UCSD-AML1 (cell line): ENCODE data around the gene HMGN4.
"Not testable (repeated sequence)": the region's sequence is repeated elsewhere in the genome, so short reads cannot be mapped to it uniquely, and the experiment has no call there.

Experiments
- DNase-seq: peaks from one replicate; lab custom pipeline; 2025; ENCODE audit not compliant: unreplicated experiment; lab: John Stamatoyannopoulos, UW

The HMGN4 gene

GRCh38 chr6:26522486-26523228 is 15.5 kb upstream of the HMGN4 start:
- not testable (repeated sequence) for DNase-seq

GRCh38 chr6:26524314-26524713 is 13.9 kb upstream of the HMGN4 start:
- not testable (repeated sequence) for DNase-seq

- DNase-seq = no peak
Measured at GRCh38 chr6:26524722-26525370, 13.3 kb upstream of the HMGN4 start.

- no peak for DNase-seq
Measured at GRCh38 chr6:26525838-26526237, 12.3 kb upstream of the HMGN4 start.

GRCh38 chr6:26526928-26527327 is 11.2 kb upstream of the HMGN4 start:
- no peak for DNase-seq

- DNase-seq = no peak
Measured at GRCh38 chr6:26530203-26530602, 8.0 kb upstream of the HMGN4 start.

GRCh38 chr6:26531897-26532296 is 6.3 kb upstream of the HMGN4 start:
- DNase-seq = no peak

- peak; percentile 89 for DNase-seq
Measured at GRCh38 chr6:26532699-26533531, 5.3 kb upstream of the HMGN4 start.

GRCh38 chr6:26533532-26533931 is 4.6 kb upstream of the HMGN4 start:
- DNase-seq = no peak

GRCh38 chr6:26534681-26535465 is 3.3 kb upstream of the HMGN4 start:
- DNase-seq = no peak

- DNase-seq = peak; percentile 36
Measured at GRCh38 chr6:26536571-26537159, 1.5 kb upstream of the HMGN4 start.

- peak; percentile 93 for DNase-seq
Measured at GRCh38 chr6:26537160-26537845, 863 bp upstream of the HMGN4 start.

GRCh38 chr6:26538572-26538902 is 371 bp downstream of the HMGN4 start:
- DNase-seq = no peak

GRCh38 chr6:26539071-26539615 is 977 bp downstream of the HMGN4 start:
- no peak for DNase-seq

GRCh38 chr6:26541579-26541978 is 3.4 kb downstream of the HMGN4 start:
- no peak for DNase-seq

- DNase-seq = no peak
Measured at GRCh38 chr6:26543953-26544352, 5.8 kb downstream of the HMGN4 start.

GRCh38 chr6:26544473-26544872 is 6.3 kb downstream of the HMGN4 start:
- no peak for DNase-seq

- DNase-seq = no peak
Measured at GRCh38 chr6:26545627-26546026, 7.5 kb downstream of the HMGN4 start.

GRCh38 chr6:26547363-26547762 is 9.2 kb downstream of the HMGN4 start:
- not testable (repeated sequence) for DNase-seq
